NCI-H510A (cell line): ENCODE data around the gene NPTX1.

Source experiments
- DNase-seq: peaks from one replicate; lab custom pipeline; 2025; lab: John Stamatoyannopoulos, UW

Gene NPTX1

GRCh38 chr17:80459234-80459633, 17.2 kb downstream of the NPTX1 start:
- no peak for DNase-seq

DNA sequence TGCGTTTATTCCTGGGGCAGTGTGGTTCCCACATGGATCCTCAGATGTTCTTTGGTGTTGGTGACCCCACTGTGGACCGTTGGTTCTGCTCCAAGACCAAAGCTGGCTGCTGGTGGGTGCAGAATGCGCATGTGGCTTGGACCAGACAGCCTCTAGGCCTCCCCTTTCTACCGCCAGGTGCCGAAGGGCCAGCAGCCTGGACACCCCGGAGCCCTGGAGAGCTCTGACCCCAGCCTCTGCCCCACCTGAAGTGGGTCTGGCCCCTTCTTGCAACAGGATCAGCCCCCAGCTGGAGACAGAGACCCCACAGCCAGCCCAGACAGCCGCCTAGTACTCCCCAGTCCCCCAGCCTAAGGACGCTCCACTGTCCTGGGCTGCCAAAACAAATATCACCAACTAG, 18.4 kb downstream of the NPTX1 start:
- DNase-seq, result no peak

DNA sequence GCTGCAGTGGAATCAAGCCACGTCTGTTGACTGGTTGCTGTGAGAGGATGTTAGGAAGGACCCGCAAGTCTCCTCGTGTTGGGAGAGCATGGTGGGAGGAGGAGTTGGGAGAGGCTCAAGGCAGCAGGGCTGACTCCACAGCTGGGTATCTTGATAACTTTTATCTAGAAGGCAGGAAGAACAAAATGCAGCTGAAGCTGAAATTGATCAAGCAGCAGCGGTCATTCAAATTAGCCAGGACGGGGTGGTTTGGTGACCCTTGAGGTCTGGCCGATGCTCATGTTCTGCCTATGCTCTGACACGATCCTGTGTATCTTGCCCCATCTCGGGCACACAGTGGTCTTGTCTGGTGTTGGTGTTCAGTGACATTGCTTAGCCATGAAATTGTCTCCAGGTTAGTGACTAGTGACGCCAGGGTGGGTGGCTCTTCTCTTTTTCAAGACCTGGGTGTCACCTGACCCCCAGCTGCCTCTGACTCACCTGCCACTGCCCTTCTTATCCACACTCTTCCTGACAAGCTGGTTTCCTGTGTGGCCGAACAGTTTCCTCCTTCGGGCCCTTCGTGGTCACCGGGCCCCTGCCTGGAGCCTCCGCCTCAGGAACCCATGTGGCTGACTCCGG, 19.1 kb downstream of the NPTX1 start:
- no peak for DNase-seq

GRCh38 chr17:80456465-80457235, 19.8 kb downstream of the NPTX1 start:
- DNase-seq, result no peak

DNA sequence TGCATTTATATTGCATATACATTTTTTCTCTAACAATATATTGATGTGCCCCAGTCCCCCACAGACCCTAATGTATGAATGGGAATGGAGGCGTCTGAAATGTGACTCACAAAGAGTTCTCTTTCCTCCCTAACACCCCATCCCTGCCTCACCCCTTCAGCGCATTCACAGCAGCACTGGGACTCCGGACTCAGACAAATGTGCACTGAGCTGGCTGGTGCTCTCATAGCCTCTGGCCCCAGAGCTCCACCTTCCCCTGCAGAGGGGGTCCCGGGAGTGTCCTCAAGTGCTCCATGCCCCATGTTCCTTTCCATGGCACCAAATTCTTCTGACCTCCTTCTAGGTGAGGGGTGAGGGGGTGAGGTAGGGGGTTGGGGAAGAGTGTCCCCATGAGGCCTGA, 20.6 kb downstream of the NPTX1 start:
- DNase-seq, result no peak

DNA sequence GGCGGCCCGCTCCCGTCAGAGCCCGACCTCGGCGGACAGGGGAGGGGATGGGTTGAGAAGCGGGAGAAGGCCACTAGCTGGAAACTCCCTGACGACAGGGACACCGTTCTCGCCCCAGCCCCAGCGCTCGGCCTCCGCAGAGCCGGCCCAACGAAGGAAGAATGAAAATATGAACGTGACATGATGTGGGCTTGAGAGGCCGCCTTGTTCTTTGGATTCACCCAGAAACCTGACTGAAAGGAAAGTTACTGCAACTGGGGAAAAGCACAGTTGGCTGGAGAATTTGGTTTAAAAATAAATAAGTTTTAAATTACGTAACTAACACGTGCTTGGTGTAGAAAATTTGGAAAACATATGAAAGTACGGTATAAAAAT, 21.1 kb downstream of the NPTX1 start:
- peak; percentile 68 for DNase-seq

- peak; percentile 94 for DNase-seq
These were observed 21.7 kb downstream of the NPTX1 start for GRCh38 chr17:80454557-80455335.

DNA sequence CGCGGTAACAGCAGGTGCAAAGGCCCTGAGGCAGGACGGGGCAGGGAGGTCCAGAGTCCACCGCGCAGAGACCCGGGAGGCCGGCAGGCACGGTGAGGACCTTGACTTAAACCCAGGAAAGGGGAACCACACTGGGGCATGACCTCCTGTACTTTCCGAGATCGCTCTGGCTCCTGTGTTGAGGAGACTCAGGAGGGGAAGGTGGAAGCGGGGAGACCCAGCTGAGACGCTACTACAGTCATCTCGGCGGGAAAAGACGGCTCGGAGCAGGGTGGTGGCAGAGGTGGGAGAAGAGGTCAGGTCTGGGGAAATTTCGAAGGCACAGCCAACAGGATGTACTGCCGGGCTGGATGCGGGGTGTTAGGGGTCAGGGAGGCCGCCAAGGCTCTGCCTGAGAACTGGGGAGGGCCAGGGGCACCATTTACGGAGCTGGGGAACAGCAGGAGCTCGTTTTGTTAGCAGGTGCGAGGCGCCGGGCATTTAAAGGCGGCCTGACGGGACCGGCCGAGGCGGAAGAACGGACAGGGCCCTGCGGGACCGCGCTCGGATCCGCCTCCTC, 22.3 kb downstream of the NPTX1 start:
- DNase-seq, result no peak

DNA sequence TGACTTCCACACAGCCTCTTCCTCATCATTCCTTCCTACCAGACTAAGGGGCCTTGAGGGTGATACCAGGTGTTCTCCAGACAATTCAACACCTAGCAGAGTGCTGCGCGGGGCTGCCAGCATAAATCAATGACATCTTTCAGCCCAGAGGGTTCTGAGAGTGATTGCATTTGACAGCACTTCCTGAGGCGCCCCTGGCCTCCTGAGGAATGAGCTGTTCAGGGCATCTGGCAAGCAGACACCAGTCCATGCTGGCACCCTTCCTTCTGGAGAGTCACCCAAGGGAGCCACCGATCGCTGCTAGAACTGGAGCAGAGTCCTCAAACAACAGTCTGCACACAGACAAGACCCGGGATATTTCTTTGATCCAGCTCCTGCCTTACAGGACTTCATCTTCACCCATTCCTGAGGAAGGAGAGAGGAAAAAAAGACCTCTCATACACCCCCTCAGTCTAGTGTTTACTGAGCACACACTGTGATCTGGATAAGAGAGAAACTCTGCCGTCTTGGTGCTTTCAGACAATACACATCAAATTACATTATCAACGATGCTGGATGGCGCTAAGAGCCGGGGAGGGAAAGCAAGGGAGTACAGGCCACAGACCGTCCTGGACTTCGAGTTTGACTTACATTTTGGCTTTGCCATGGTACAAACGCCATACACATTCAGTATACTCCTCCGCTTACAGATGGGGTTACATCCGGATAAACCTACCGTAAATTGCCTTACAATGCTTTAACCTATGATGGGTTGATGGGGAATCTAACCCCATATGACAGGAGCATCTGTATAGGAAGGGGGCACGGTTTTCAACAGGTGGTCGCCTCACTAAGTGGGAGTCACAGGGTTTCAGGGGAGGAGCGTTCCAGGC, 23.0 kb downstream of the NPTX1 start:
- DNase-seq, result no peak

DNA sequence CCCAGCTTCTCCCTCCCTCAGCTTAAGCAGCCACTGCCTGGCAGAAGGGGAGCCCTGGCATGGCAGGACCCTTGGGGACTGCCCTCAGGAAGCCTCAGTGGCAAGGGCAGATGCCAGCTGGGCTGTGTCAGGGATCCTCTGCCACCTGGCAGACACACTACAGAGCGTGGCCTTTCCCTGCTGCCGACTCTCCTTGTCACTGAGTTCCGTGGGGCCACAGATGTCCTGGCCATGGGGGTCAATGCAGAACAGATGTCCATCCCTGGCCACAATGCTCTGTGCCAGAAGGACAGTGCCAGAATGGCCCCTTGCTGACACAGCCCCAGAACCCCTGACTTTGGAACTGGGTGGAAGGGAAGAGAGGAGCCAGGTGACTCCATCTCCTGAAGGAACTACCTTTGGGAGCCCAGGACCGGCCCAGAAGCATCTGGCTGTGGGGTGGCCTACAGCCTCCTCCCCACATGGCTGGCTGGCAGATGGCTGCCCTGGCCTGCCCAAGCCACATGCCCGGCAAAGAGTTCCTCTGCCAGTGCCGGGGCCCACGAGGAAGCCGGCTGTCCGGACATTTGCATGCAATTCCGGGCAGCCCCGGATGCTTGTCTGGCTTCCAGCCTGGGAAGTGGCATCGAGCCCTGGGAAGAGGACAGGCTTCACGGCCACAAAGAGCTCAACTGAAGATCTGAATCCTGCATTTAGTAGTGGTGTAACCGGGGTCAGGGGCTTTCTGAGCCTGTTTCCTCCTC, 24.1 kb downstream of the NPTX1 start:
- DNase-seq, result no peak

- no peak for DNase-seq
These were observed 25.2 kb downstream of the NPTX1 start for GRCh38 chr17:80451104-80451775.

DNA sequence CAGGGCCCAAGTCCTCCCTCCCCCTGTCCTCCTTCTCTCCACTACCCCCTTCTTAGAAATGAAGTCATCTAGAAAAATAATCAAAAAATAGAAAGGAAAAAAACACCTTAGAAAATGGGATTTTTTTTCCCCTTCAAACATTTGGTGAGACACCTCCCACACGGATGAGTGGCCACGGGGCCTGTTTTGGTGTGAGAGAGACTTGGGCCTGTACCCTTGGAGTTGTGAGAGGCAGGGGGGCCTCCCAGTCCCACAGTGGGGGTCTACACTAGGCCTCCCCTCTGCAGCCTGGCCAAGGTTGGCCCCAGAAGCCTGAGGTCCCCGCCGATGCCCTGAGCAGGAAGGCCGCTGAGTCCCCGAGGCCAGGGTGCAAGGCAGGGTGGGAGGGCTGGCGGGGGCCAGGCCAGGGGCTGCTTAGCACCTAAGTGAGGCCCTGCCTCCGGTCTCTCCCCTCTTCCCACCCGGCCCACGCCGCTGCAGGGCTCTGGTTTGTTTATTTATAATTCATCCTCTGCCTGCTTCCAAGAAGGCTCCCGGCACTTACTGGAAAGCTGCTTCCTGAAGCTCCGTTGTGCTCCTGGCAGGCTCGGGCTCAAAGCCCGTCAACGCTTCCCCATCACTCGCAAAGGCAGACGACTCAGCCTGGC, 26.4 kb downstream of the NPTX1 start:
- no peak for DNase-seq

DNA sequence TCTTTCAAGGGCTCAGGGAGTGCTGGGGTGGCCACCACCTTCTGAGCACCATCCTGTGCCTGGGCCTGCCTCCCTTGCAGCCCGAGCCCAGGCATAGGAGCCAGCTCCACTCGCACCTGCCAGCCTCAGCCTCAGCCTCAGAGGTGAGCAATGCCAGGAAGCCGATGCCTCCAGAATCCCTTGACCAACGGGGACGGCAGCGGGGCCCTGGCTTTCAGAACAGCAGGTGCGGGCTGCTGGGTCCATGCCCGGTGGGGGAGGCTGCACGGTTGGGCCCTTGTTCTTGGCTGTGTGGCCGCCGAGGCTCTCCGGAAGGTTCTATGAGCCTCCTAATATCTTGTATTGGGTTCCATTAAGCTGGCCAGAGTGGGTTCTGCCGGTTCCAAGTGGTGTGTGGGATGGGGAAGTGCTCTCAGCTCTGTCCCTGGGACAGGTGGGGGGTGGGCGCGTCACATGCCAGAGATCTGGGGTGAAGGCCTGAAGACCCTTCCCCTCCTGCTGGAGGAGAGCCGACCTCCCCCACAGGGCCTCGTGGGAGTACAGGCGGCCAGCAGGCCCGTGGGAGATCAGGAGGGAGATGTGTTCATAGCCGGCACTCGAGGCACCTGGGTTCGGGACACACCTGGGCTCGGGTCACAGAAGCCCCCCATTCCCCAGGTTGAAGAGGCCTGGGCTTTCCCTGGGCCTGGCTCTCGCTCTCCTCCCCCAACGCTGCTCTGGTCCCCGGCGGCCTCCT, 27.0 kb downstream of the NPTX1 start:
- no peak for DNase-seq

DNA sequence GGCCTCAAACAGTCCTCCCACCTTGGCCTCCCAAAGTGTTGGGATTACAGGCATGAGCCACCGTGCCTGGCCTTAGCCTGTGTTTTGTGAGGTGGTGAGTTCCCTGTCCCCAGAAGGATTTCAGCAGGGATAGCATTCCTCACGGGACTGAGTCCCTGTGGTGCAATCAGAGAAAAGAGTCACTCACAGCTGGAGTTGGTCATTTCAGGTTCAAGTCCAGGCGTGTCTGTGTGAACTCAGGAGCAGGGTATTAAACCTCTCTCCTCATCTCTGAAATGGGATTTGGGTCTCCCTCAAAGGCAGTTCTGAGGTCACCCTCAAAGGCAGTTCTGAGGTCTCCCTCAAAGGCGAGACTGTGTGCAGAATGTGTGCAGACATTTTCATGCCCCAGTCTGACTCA, 28.6 kb downstream of the NPTX1 start:
- DNase-seq, result no peak

- no peak for DNase-seq
These were observed 29.6 kb downstream of the NPTX1 start for GRCh38 chr17:80446645-80447405.

- no peak for DNase-seq
These were observed 30.7 kb downstream of the NPTX1 start for GRCh38 chr17:80445726-80446110.

GRCh38 chr17:80445007-80445725, 31.2 kb downstream of the NPTX1 start:
- no peak for DNase-seq

DNA sequence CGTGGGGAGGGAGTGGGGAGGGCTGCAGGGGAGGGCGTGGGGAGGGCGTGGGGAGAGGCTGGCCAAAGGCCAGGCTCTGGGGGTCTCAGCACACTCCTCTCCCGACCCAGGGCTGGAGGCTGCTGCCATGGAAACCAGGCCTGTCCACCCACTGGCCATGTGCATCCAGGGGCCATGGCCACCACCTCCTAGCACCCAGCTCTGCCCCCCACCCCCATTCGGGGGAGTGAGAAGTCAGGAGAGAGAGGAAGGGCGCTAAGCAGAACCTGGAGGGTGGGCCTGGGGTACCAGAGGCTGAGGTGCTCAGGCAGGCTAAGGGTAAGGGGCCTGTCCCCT, 31.8 kb downstream of the NPTX1 start:
- no peak for DNase-seq
